HG03060 (cell line): ENCODE data around the gene F5.

Experiments used
- ATAC-seq: cut with Tn5 transposase; IDR thresholded peaks from one replicate; pipeline ENCODE4 v1.9.1; 2021; ENCODE audit warnings: low read depth, moderate number of reproducible peaks; ENCODE audit not compliant: unreplicated experiment

F5 gene

DNA sequence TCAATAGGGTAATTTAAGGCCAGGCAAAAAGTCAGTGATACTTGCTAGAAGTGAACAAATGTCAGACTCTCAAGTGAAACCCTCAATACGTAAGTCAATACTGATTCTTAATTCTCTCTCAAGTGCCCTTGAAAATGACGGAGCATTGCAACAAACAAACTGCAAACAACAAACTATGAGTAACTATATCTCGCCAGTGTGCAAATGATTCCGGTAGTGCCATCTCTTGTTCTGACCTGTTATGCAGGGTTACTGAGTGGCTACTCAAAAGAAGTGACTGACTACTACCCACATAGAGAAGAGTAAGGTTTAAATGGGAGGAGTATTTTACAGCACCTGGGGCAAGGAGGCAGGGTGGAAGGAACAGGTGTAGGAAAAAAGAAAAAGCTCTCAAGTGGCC, 102.2 kb downstream of the F5 start:
- no peak for ATAC-seq

GRCh38 chr1:169483500-169483966, 102.7 kb downstream of the F5 start:
- no peak for ATAC-seq

- ATAC-seq = no peak
These were observed 106.8 kb downstream of the F5 start for GRCh38 chr1:169479363-169480066.

DNA sequence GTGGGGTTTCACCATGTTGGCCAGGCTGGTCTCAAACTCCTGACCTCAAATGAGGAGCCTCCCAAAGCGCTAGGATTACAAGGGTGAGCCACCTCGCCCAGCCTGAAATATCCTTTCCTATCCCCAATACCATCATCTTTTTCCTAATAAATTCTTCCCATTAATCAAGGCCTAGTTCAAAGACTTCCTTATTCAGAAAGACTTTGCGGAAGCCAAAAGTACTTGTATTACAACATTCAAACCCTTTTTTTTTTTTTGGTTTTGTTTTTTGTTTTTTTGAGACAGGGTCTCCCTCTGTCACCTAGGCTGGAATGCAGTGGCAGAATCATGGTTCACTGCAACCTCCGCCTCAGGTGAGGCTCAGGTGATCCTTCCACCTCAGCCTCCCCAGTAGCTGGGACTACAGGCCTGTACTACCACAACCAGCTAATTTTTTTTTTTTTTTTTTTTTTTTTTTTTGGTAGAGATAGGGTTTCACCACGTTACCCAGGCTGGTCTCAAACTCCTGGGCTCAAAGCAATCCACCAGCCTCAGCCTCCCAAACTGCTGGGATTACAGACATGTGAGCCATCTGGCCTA, 108.1 kb downstream of the F5 start:
- no peak for ATAC-seq

DNA sequence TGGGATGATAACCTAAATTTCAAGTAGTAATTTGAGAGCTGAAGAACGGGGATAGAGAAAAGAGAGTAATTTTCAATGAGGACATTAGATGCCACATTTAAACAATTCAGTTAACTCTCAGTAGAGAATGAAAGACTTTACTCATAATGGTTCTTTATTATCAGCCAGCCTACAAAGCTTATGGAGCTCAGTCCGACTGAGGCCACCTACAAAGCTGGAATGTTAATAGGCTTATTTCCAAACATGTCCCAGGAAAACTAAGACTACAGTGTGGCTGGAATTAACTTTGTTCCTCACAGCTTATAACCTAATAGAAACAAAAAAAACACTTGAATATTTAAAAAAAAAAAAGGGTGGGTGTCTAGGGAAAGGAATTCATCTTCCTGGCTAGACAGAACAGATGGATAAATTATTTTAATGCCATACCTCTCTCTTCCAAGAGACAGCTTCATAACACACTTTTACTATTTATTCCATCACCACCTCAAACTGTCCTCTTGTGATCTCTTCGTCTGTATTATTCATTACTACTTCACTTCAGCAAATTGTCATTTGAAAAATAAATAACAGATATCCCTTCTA, 110.4 kb downstream of the F5 start:
- ATAC-seq = no peak

- no peak for ATAC-seq
These were observed 111.8 kb downstream of the F5 start for GRCh38 chr1:169474302-169474995.

DNA sequence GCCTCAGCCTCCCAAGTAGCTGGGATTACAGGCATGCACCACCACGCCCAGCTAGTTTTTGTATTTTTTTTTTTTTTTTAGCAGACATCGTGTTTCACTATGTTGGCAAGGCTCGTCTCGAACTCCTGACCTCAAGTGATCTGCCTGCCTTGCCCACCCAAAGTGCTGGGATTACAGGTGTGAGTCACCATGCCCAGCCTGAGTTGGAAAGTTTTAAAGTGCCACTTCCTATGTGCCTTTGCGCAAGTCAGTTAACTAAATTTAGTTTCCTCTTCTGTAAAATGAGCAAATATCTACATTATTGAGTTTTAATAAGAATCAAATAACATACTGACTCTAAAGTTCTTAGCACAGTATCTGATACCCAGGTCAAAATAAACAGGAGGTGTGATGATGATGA, 112.9 kb downstream of the F5 start:
- no peak for ATAC-seq

DNA sequence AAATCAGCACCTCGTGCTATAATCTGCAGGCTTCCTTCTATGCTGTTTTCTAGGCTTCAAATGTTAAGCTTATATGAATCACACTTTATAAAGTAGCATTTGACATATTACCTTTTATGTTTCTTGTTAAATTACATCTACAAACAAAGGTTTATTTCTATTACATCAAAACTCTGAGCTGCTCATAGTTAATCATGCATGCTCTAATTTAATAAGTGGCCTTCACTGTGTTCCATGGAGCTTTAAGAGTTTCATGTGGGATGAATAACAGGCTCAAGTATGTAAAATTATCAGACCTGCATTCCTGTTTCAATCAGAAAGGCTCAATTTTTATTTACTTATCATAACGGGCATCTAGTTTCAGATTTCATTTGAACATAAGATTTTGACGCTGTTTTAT, 113.5 kb downstream of the F5 start:
- no peak for ATAC-seq

GRCh38 chr1:169468982-169469381, 117.3 kb downstream of the F5 start:
- no peak for ATAC-seq

DNA sequence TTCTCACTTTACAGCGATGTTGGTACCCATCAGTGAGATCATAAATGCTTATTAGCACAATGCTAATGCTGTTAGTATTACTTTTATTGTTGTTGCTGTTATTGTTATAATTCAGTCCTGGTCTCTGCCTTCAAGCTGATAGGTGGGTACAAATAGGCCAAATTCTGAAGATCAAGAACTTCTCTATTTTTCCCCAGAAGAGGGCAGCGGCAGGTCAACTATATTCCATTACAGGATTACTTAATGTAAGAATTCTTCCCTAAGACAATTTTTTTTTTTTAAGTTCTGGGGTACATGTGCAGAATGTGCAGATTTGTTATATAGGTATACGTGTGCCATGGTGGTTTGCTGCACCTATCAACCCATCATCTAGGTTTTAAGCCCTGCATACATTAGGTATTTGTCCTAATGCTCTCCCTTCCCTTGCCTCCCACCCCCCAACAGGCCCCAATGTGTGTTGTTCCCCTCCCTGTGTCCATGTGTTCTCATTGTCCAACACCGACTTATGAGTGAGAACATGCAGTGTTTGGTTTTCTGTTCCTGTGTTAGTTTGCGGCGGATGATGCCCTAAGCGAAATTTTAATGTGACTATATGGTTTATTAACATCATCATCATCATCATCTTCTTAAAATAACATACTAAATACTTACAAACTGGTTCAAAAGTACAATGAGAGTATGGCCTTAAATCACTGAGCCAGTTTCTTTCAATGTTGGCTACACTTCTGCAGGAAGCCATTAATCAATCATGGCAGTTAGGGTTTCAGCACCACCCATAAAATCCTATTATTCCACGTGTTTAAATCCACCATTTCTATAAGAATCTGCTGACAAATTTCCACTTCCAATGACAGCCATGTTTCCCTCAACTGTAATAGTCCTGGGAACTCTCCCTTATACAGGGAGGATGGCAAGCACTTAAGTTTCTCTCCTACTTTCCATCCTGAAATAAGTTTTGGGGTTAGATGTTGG, 119.7 kb downstream of the F5 start:
- ATAC-seq = no peak

DNA sequence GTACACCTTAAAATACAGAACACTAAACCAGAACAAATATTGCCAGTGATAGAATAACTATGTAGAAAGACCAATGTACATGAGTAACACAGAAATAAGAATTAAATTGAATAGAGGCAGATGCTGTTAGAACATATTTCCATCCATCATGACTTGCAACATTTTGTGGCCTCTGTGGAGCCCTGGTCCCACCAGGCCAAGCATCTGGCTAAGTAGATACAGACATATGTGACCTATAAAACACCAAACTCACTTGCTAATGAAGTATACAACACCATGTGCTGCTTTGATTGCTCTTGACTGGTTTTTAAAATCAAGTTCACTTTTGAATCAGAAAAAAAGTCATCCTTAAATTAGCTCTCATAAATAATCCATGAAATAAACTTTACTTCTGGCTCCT, 121.0 kb downstream of the F5 start:
- ATAC-seq = no peak
